ENCODE results near the gene PSME3.

DNA sequence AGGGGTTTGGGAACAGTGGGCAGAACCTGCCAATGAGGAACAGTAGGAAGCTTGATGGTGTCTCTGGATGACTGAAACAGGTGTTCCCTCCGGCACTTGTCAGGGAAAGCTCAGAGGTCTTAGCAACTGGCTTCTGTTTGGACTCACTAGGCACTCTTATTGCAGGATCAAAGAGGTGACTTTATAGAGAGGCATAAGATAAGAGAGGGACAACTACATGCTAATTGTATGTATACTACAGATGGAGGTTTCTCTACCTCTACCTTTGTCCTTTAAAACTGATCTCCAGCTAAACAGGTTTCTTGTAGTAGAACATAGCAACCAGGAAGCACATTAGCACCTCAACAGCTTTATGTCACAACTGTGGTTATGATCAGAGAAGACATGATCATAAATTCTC, 26.9 kb upstream of the PSME3 start:
- no peak for TF ChIP-seq RXRA (IDR thresholded peaks at IDR 0.05; ENCODE audit: borderline replicate concordance, low read depth)
- TF ChIP-seq, protein P1, sequence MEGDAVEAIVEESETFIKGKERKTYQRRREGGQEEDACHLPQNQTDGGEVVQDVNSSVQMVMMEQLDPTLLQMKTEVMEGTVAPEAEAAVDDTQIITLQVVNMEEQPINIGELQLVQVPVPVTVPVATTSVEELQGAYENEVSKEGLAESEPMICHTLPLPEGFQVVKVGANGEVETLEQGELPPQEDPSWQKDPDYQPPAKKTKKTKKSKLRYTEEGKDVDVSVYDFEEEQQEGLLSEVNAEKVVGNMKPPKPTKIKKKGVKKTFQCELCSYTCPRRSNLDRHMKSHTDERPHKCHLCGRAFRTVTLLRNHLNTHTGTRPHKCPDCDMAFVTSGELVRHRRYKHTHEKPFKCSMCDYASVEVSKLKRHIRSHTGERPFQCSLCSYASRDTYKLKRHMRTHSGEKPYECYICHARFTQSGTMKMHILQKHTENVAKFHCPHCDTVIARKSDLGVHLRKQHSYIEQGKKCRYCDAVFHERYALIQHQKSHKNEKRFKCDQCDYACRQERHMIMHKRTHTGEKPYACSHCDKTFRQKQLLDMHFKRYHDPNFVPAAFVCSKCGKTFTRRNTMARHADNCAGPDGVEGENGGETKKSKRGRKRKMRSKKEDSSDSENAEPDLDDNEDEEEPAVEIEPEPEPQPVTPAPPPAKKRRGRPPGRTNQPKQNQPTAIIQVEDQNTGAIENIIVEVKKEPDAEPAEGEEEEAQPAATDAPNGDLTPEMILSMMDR (IDR thresholded peaks at IDR 0.05) = no peak
- TF ChIP-seq RAD21 (IDR thresholded peaks at IDR 0.05; ENCODE audit: low read length) = no peak
